K562 (cell line): ENCODE data around the gene TMEM164. TPM values are rescaled to one million over a fixed set of nuclear protein-coding genes. Genes with fewer than 3 reads are reported as not detected.

Experiments
- ATAC-seq: fragments of 200-7000 bp; cut with Tn5 transposase; 3 replicates; pipeline ENCODE4 v1.9.1; 2020; ENCODE audit warnings: moderate library complexity
- BruUV-seq: library from RNA; stranded (reverse); fragments of 400-500 nt; replicated peaks from 2 replicates; lab custom pipeline; 2021; lab: Mats Ljungman, UMichigan
- CTCF ChIA-PET: fragments of 300-600 bp; formaldehyde crosslinking; extraction: SDS; loops from one replicate; lab custom pipeline; 2021; ENCODE audit warnings: low intra/inter-chr PET ratio; lab: Yijun Ruan, JAX
- POLR2A ChIA-PET: fragments of 300-600, 350-650 bp; sonication (Branson Sonifier 250); formaldehyde crosslinking; extraction: SDS; loops from one replicate; lab custom pipeline; 2021; ENCODE audit warnings: antibody characterized with exemption, inconsistent platforms; lab: Yijun Ruan, JAX
- DNase-seq, 4 experiments: peaks; one replicate each; pipeline versions ENCODE4 v3.0.0 to v3.0.0-alpha.2; 2011 to 2018; ENCODE audit warnings: low spot score in 3 of 4, mixed read lengths in 3 of 4; ENCODE audit errors: extremely low read depth in 1 of 4
- FAIRE-seq: peaks from 2 replicates; lab custom pipeline; 2011; peaks lifted over from hg19 to GRCh38; lab: Jason Lieb, UNC
- H2AFZ ChIP-seq: 2 replicates; pipeline ENCODE4 v1.6.0; 2011; ENCODE audit warnings: low read depth, low read length, control low read depth, inconsistent platforms
- H3K27ac ChIP-seq: fragments of 200-600 bp; 3 replicates; pipeline ENCODE4 v1.8.0; 2011; ENCODE audit warnings: low read depth, mild to moderate bottlenecking, control low read depth, inconsistent platforms, low read length, moderate library complexity, mixed read lengths; ENCODE audit errors: extremely low read depth
- H3K27me3 ChIP-seq, 2 experiments: fragments of 300-600 bp in 1 of 2; 2 replicates in 1 of 2; 3 replicates in 1 of 2; pipeline versions ENCODE4 v1.6.0 to v1.8.0; 2011; ENCODE audit warnings: inconsistent platforms in 2 of 2, low read length in 2 of 2, mild to moderate bottlenecking in 1 of 2, mixed read lengths in 1 of 2, moderate library complexity in 1 of 2; ENCODE audit not compliant: control insufficient read depth in 2 of 2, insufficient read depth in 2 of 2
- H3K36me3 ChIP-seq: fragments of 300-600 bp; 3 replicates; pipeline ENCODE4 v1.8.0; 2011; ENCODE audit warnings: mild to moderate bottlenecking, low read length, inconsistent platforms; ENCODE audit not compliant: control insufficient read depth, insufficient read depth
- H3K4me1 ChIP-seq, 2 experiments: fragments of 200-600 bp in 1 of 2; replicated peaks in 1 of 2; 2 replicates in 1 of 2; 3 replicates in 1 of 2; pipeline versions ENCODE4 v1.5.1 to v1.8.0; 2011; ENCODE audit warnings: inconsistent platforms in 2 of 2, low read length in 2 of 2, mild to moderate bottlenecking in 1 of 2, mixed read lengths in 1 of 2, moderate library complexity in 1 of 2; ENCODE audit not compliant: control insufficient read depth in 2 of 2, insufficient read depth in 2 of 2
- H3K4me2 ChIP-seq: 2 replicates; pipeline ENCODE4 v1.6.1; 2011; ENCODE audit warnings: low read length, control low read depth, inconsistent platforms, mixed read lengths; ENCODE audit not compliant: insufficient read depth
- H3K4me3 ChIP-seq: fragments of 200-600 bp; sonication (generic), shearing (Covaris generic); 2 replicates; pipeline ENCODE4 v1.5.1; 2016; ENCODE audit warnings: control low read depth, inconsistent platforms
- H3K79me2 ChIP-seq: fragments of 200-600 bp; 3 replicates; pipeline ENCODE4 v1.8.0; 2011; ENCODE audit warnings: low read length, inconsistent platforms; ENCODE audit not compliant: control insufficient read depth, insufficient read depth
- H3K9ac ChIP-seq, 2 experiments: 2 replicates each; pipeline versions ENCODE4 v1.6.0 to v1.6.1; 2011; ENCODE audit warnings: low read depth in 2 of 2, low read length in 2 of 2, control low read depth in 1 of 2, inconsistent platforms in 1 of 2, mild to moderate bottlenecking in 1 of 2, mixed read lengths in 1 of 2; ENCODE audit not compliant: insufficient read depth in 1 of 2
- H3K9me1 ChIP-seq: one replicate; pipeline ENCODE4 v1.6.0; 2011; ENCODE audit warnings: inconsistent platforms, mild to moderate bottlenecking, low read length, moderate library complexity; ENCODE audit not compliant: control insufficient read depth, insufficient read depth
- H3K9me3 ChIP-seq: replicated peaks from 2 replicates; pipeline ENCODE4 v1.5.1; 2011; ENCODE audit warnings: low read depth, low read length, inconsistent platforms; ENCODE audit not compliant: control insufficient read depth, insufficient read depth
- H4K20me1 ChIP-seq: replicated peaks from 2 replicates; pipeline ENCODE4 v1.6.1; 2011; ENCODE audit warnings: low read length, inconsistent platforms, mixed read lengths; ENCODE audit not compliant: control insufficient read depth, insufficient read depth
- C11orf30 ChIP-seq: fragments of 450-650 bp; IDR thresholded peaks from 2 replicates; pipeline ENCODE4 v1.6.1; 2016; ENCODE audit warnings: low read depth, mild to moderate bottlenecking
- CTBP1 ChIP-seq: fragments of 450-650 bp; IDR thresholded peaks from 2 replicates; pipeline ENCODE4 v1.6.1; 2016; ENCODE audit warnings: borderline replicate concordance
- LEF1 ChIP-seq: fragments of 450-650 bp; IDR thresholded peaks from 2 replicates; pipeline ENCODE4 v1.6.1; 2016; ENCODE audit warnings: mild to moderate bottlenecking
- MAFK ChIP-seq: IDR thresholded peaks from 2 replicates; pipeline ENCODE4 v1.6.1; 2011; ENCODE audit warnings: low read length, improper control_type of control experiment
- RAD21 ChIP-seq, 2 experiments: fragments of 250-450 bp in 1 of 2; fragments of 450-650 bp in 1 of 2; sonication (Bioruptor Pico) in 1 of 2; formaldehyde crosslinking in 1 of 2; IDR thresholded peaks in 1 of 2; conservative IDR thresholded peaks in 1 of 2; 2 replicates each; pipeline versions ENCODE4 v1.4.0 to v1.8.0; 2020 to 2022; ENCODE audit warnings: mild to moderate bottlenecking in 2 of 2, moderate library complexity in 1 of 2
- SIN3A ChIP-seq, 2 experiments: fragments of 150-350 bp in 1 of 2; IDR thresholded peaks; 2 replicates each; pipeline ENCODE4 v1.6.1; 2011 to 2016; ENCODE audit warnings: borderline replicate concordance in 2 of 2, low read depth in 2 of 2, low read length in 2 of 2, mild to moderate bottlenecking in 2 of 2, moderate library complexity in 2 of 2; ENCODE audit not compliant: control insufficient read depth in 1 of 2
- SMC3 ChIP-seq: conservative IDR thresholded peaks from 2 replicates; pipeline ENCODE4 v1.6.1; 2011; ENCODE audit warnings: low read depth, low read length, improper control_type of control experiment; ENCODE audit not compliant: insufficient read depth
- SPI1 ChIP-seq: IDR thresholded peaks from 2 replicates; pipeline ENCODE4 v1.6.1; 2011; ENCODE audit warnings: low read depth, low read length, control low read depth, borderline replicate concordance
- ZNF316 ChIP-seq: fragments of 450-650 bp; IDR thresholded peaks from 2 replicates; pipeline ENCODE4 v1.6.1; 2016
- WGBS: fragments of 100-300 bp; shearing (Covaris generic); methylation state at CpG from one replicate; pipeline ENCODE4 v1.1.6; 2016; ENCODE audit warnings: low coverage, mixed read lengths; ENCODE audit not compliant: insufficient coverage; ENCODE audit errors: missing lambda C conversion rate; 5-methylcytosine and 5-hydroxymethylcytosine counted together
- in situ Hi-C: fragments of 300-500 bp; cut with MboI; formaldehyde crosslinking; loops from 4 replicates; pipeline ENCODE4 v1.15.0; 2018; ENCODE audit warnings: inconsistent platforms, mixed read lengths
- intact Hi-C: fragments of 100-400 bp; cut with micrococcal nuclease; formaldehyde crosslinking; loops from 2 replicates; pipeline ENCODE4 v1.14.2; 2022
- polyA plus RNA-seq, 8 experiments: library from polyadenylated mRNA; depleted of rRNA in 4 of 8; stranded (reverse) in 5 of 8; unstranded in 3 of 8; fragments of >200 nt; fragmentation: Nextera tagmentation in 2 of 8; fragmentation: Illumina TruSeq in 1 of 8; extraction: Ambion mirVana in 2 of 8; extraction: Trizol in 1 of 8; gene quantifications; 2 replicates each; pipeline versions ENCODE4 v1.2.1 to v1.2.3, GENCODE V29; 2011 to 2014; ENCODE audit warnings: inconsistent platforms in 1 of 8, missing spikeins in 1 of 8
- total RNA-seq, 7 experiments: library from RNA; depleted of rRNA in 6 of 7; stranded (reverse); fragments of >200 nt in 6 of 7; fragmentation: Illumina TruSeq in 2 of 7; extraction: Trizol in 2 of 7; gene quantifications; 2 replicates each; pipeline versions ENCODE4 v1.2.1 to v1.2.3, GENCODE V29; 2011 to 2021; ENCODE audit warnings: low replicate concordance in 1 of 7
- TF ChIP-seq, protein P1 (sequence below), 3 experiments: IDR thresholded peaks in 2 of 3; conservative IDR thresholded peaks in 1 of 3; 2 replicates each; pipeline ENCODE4 v1.5.1; 2011 to 2012; ENCODE audit warnings: low read length in 3 of 3, mild to moderate bottlenecking in 3 of 3, control low read depth in 2 of 3, improper control_type of control experiment in 1 of 3, inconsistent platforms in 1 of 3, low read depth in 1 of 3, mixed read lengths in 1 of 3, moderate library complexity in 1 of 3; ENCODE audit not compliant: insufficient read depth in 2 of 3
- TF ChIP-seq, protein P2 (sequence below), 2 experiments: fragments of 450-650 bp; formaldehyde crosslinking in 1 of 2; IDR thresholded peaks; 2 replicates each; pipeline versions ENCODE4 v1.4.0 to v1.6.1; 2014 to 2020; ENCODE audit warnings: mild to moderate bottlenecking in 2 of 2, borderline replicate concordance in 1 of 2, low read depth in 1 of 2

Gene TMEM164
- total and polyA plus RNA-seq, 9 of the 15 experiments (the other 6 are each of a cell fraction or from before 2014, with no cell fraction given): 2.4 to 57.3 (median 23.1) TPM

GRCh38 chrX:110145854-110146253 is 142.9 kb downstream of the TMEM164 start:
- peaks cover 6 to 7% of the 10 kb centered on the region in 2 experiments; a peak in 4 of 5 replicates for H3K4me1 ChIP-seq
- H2AFZ ChIP-seq: no peak overlapping the region
- no peaks in the 10 kb centered on the region for H4K20me1 ChIP-seq
- no TSS peak for BruUV-seq
- H3K4me2 ChIP-seq: no peak overlapping the region
- in situ Hi-C loops: loop anchor here (5.0 to 10.0 kb wide), 2 partner anchors 241 to 419 kb away; no protein-coding TSS in a partner anchor
- H3K27ac ChIP-seq: no peak overlapping the region
- WGBS: 21% methylated on average over 4 of the region's 4 CpGs
- H3K79me2 ChIP-seq: no peaks in the 10 kb centered on the region
- CTCF ChIA-PET: interaction anchor here (0.7 to 2.2 kb wide), 4 partner anchors 15 to 433 kb away, joined by 3 to 10 read pairs (median 7); no protein-coding TSS in a partner anchor
- H3K9me1 ChIP-seq: peaks cover 3% of the 10 kb centered on the region
- H3K36me3 ChIP-seq: peaks cover 40% of the 10 kb centered on the region
- ATAC-seq (peak; percentile 82), DNase-seq (peak; percentile 19 to 32 (median 28)), FAIRE-seq (peak; percentile 48)
- intact Hi-C loops: loop anchor here (1.0 to 10.0 kb wide), 4 partner anchors 99 to 431 kb away; no protein-coding TSS in a partner anchor
- H3K9ac ChIP-seq: no peak overlapping the region
- no peak overlapping the region for H3K4me3 ChIP-seq
- POLR2A ChIA-PET: interaction anchor here (1.0 kb wide), 1 partner anchor 17 kb away, joined by 3 read pairs; no protein-coding TSS in a partner anchor
- H3K9me3 ChIP-seq: no peaks in the 10 kb centered on the region
- no peaks in the 10 kb centered on the region for H3K27me3 ChIP-seq
- TF ChIP-seq LEF1 (no peak), SIN3A (IDR thresholded peaks at IDR 0.05; ENCODE audit: borderline replicate concordance in 2 of 2, control insufficient read depth in 1 of 2, low read depth in 2 of 2, low read length in 2 of 2) (no peak), C11orf30 (peak; percentile 64), SMC3 (0 out of 2 replicates have a peak, but pooled peaks have one; percentile 18), SPI1 (peak; percentile 57; the same call in 1 of the 2 replicates), CTBP1 (no peak), ZNF316 (peak; percentile 50), MAFK (peak; percentile 5; the same call in 1 of the 2 replicates), RAD21 (CRISPR knock-in tag; conservative IDR thresholded peaks at IDR 0.05 in 1 of 2, IDR thresholded peaks at IDR 0.05 in 1 of 2) (peak in 1 of 2 experiments; percentile 28; a peak in 1 of 4 replicates)
- TF ChIP-seq, protein P1, sequence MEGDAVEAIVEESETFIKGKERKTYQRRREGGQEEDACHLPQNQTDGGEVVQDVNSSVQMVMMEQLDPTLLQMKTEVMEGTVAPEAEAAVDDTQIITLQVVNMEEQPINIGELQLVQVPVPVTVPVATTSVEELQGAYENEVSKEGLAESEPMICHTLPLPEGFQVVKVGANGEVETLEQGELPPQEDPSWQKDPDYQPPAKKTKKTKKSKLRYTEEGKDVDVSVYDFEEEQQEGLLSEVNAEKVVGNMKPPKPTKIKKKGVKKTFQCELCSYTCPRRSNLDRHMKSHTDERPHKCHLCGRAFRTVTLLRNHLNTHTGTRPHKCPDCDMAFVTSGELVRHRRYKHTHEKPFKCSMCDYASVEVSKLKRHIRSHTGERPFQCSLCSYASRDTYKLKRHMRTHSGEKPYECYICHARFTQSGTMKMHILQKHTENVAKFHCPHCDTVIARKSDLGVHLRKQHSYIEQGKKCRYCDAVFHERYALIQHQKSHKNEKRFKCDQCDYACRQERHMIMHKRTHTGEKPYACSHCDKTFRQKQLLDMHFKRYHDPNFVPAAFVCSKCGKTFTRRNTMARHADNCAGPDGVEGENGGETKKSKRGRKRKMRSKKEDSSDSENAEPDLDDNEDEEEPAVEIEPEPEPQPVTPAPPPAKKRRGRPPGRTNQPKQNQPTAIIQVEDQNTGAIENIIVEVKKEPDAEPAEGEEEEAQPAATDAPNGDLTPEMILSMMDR (IDR thresholded peaks at IDR 0.05 in 2 of 3, conservative IDR thresholded peaks at IDR 0.05 in 1 of 3; ENCODE audit: insufficient read depth in 2 of 3, low read depth in 1 of 3, low read length in 3 of 3): peak; percentile 62 to 65 (median 63); a peak in 4 of 6 replicates
- TF ChIP-seq, protein P2, sequence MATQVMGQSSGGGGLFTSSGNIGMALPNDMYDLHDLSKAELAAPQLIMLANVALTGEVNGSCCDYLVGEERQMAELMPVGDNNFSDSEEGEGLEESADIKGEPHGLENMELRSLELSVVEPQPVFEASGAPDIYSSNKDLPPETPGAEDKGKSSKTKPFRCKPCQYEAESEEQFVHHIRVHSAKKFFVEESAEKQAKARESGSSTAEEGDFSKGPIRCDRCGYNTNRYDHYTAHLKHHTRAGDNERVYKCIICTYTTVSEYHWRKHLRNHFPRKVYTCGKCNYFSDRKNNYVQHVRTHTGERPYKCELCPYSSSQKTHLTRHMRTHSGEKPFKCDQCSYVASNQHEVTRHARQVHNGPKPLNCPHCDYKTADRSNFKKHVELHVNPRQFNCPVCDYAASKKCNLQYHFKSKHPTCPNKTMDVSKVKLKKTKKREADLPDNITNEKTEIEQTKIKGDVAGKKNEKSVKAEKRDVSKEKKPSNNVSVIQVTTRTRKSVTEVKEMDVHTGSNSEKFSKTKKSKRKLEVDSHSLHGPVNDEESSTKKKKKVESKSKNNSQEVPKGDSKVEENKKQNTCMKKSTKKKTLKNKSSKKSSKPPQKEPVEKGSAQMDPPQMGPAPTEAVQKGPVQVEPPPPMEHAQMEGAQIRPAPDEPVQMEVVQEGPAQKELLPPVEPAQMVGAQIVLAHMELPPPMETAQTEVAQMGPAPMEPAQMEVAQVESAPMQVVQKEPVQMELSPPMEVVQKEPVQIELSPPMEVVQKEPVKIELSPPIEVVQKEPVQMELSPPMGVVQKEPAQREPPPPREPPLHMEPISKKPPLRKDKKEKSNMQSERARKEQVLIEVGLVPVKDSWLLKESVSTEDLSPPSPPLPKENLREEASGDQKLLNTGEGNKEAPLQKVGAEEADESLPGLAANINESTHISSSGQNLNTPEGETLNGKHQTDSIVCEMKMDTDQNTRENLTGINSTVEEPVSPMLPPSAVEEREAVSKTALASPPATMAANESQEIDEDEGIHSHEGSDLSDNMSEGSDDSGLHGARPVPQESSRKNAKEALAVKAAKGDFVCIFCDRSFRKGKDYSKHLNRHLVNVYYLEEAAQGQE (IDR thresholded peaks at IDR 0.05; ENCODE audit: borderline replicate concordance): peak; percentile 9; the same call in 1 of the 2 replicates
- TF ChIP-seq, protein P2 (CRISPR knock-in tag; IDR thresholded peaks at IDR 0.05; ENCODE audit: low read depth): no peak
